ENCODE results near the gene EGFLAM.

The EGFLAM gene

DNA sequence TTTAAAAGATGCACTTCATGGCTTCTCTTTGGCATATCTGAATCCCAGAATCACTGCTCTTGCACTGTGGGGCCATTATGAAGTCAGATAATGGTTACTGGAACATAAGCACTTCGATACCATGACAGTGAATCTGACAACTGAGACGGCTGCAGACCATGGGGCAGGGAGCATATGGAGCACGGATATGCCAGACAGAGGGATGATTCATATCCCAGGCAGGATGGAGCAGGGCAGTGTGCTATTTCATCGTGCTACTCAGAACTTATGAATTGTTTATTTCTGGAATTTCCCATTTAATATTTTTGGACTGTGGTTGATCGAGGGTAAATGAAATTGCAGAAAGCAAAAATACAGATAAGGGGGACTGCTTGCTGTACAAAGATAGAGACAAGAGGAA lies 145.0 kb downstream of the EGFLAM start:
- Histone ChIP-seq H3K4me3 (ENCODE audit: low read depth, low read length) (no peak overlapping the region), H3K9me3 (ENCODE audit: severe bottlenecking) (no peaks in the 10 kb centered on the region), H3K27ac (peak overlapping the region; percentile 42), H3K36me3 (peaks cover 35% of the 10 kb centered on the region), H3K27me3 (ENCODE audit: insufficient read depth, low read depth, severe bottlenecking) (no peaks in the 10 kb centered on the region)
- TF ChIP-seq, protein P1, sequence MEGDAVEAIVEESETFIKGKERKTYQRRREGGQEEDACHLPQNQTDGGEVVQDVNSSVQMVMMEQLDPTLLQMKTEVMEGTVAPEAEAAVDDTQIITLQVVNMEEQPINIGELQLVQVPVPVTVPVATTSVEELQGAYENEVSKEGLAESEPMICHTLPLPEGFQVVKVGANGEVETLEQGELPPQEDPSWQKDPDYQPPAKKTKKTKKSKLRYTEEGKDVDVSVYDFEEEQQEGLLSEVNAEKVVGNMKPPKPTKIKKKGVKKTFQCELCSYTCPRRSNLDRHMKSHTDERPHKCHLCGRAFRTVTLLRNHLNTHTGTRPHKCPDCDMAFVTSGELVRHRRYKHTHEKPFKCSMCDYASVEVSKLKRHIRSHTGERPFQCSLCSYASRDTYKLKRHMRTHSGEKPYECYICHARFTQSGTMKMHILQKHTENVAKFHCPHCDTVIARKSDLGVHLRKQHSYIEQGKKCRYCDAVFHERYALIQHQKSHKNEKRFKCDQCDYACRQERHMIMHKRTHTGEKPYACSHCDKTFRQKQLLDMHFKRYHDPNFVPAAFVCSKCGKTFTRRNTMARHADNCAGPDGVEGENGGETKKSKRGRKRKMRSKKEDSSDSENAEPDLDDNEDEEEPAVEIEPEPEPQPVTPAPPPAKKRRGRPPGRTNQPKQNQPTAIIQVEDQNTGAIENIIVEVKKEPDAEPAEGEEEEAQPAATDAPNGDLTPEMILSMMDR (IDR thresholded peaks at IDR 0.05; ENCODE audit: low read depth, low read length): no peak
- peak; percentile 33 for DNase-seq

DNA sequence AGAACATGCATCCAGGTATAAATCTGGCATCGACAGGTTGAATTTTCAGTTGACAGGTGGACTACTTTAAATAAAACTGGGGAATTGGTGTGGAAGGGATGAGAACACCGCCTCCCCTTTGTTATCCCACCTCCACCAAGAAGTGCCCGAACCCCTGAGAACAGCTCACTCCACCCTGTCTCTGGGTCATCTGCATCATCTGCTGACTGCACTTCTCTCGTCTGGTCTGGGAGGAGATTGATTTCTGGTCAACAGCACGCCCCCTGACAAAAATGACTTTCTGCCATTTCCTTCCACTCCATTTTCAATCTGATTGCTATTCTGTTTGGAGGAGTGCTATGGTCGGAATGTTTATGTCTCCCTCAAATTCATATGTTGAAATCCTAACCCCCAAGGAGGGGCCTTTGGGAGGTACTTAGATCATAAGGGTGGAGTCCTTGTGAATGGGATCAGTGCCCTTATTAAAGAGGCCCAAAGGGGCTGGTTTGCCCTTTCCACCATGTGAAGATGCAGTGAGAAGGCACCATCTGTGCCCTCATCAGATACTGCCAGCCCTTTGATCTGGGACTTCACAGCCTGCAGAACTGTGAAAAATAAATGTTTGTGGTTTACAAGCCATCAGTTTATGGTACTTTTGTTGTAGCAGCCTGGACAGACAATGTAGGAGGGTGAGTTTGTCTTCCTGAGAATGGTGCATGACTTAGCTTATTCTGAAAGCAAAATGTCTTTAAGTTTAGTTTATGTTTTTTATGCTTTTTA lies 145.7 kb downstream of the EGFLAM start:
- no peak overlapping the region for H3K4me3 ChIP-seq (ENCODE audit: low read depth, low read length)
- peaks cover 41% of the 10 kb centered on the region for H3K36me3 ChIP-seq
- H3K9me3 ChIP-seq (ENCODE audit: severe bottlenecking): no peaks in the 10 kb centered on the region
- TF ChIP-seq, protein P1 (IDR thresholded peaks at IDR 0.05; ENCODE audit: low read depth, low read length): no peak
- DNase-seq: no peak
- no peaks in the 10 kb centered on the region for H3K27me3 ChIP-seq (ENCODE audit: insufficient read depth, low read depth, severe bottlenecking)
- H3K27ac ChIP-seq: peak overlapping the region; percentile 42

DNA sequence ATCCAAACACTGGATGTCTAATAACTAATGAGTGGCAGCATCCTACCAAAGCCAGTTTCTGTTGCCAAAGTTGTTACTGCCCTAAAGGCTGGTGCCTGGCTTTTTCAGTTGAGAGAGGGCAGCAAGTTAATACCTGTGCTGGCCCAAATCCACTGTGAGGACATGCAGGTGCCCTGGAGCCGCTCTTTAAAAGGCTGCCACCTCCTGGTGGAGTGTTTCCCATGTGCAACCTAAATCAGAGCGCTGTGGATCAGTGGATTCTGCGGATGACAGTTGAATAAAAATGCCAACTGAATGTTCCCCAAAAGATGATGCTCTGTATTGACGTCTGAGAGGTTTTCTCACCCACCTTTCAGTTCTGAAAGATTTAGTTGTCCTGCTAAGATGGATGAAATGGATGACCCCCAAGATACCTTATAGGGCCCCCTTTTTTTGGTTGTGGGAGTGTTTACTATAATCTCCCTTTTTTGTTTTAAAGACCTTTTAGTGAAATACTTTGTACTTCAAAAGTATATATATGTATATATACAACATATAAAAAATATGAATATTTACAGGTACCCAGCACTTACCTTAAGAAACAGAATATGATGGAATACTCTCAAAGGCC lies 146.4 kb downstream of the EGFLAM start:
- DNase-seq: peak; percentile 55
- Histone ChIP-seq H3K4me3 (ENCODE audit: low read depth, low read length) (no peak overlapping the region), H3K36me3 (peaks cover 44% of the 10 kb centered on the region), H3K27ac (no peak overlapping the region), H3K27me3 (ENCODE audit: insufficient read depth, low read depth, severe bottlenecking) (no peaks in the 10 kb centered on the region), H3K9me3 (ENCODE audit: severe bottlenecking) (no peaks in the 10 kb centered on the region)
- TF ChIP-seq, protein P1 (IDR thresholded peaks at IDR 0.05; ENCODE audit: low read depth, low read length): peak; percentile 71

DNA sequence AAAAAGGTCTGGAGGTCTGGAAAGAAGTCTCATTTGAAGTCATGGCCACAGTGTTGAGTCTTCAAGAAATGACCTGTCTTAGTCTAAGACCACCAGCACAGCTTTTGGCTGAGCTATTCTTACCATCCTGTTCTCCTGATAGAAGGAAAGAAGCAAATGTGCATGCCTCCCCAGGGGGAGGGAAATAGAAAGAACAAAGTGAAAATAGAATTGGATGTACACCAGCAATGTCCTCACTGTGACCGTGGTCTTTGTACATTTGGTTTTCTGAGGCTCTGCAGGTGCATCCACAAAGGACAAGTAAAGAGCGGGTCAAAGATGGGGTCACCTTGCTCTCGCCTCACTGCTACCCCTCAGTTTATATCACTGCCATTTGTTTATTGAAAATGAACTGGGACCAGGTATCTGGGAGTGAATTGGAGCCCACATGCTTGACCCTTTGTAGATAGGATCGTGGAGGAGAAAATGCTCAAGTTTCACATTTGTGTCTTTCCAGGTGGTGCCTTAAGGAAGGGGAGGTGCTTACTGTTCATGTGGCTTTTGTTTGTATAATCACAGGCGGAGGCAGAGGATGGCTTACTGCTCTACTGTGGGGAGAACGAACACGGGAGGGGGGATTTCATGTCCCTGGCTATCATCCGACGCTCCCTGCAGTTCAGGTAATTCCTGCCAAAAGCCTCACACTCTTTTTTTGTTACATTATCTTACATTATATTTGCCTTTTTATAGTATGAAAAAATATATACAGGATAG lies 150.3 kb downstream of the EGFLAM start:
- Histone ChIP-seq H3K27ac (no peak overlapping the region), H3K36me3 (peaks cover 78% of the 10 kb centered on the region), H3K9me3 (ENCODE audit: severe bottlenecking) (no peaks in the 10 kb centered on the region), H3K4me3 (ENCODE audit: low read depth, low read length) (no peak overlapping the region), H3K27me3 (ENCODE audit: insufficient read depth, low read depth, severe bottlenecking) (no peaks in the 10 kb centered on the region)
- DNase-seq: no peak
- TF ChIP-seq, protein P1 (IDR thresholded peaks at IDR 0.05; ENCODE audit: low read depth, low read length): no peak

DNA sequence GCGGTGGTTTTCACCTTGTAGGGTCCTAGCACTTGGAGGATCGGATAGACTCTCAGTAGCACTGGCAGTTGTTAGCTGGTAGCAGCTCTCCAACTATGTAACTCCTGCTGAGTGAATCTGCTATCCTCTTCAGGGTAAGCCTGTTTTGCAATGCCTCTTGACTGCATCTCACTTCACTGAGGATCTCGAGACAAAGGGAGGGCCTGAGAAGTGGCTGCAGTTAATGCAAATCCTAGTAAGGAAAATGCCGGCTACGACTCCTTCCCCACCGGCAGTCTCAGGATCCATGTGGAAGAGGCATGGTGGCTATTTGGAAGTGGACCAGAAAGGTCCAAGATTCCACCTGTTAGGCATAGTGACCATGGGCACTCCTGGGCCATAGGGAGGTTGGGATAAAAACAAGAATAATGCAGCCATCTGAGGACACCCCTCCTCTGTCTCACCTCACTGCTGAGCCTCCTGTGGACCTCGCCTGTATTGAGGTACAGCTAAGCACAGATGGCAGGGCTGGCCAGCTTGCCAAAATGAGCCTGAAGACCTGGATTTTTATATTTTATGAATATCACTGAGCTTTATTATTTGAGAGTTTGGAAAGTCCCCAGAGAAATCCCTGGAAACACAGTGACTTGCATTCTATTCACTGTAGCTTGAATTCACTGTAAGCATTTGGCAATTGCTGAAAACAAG lies 152.1 kb downstream of the EGFLAM start:
- no peak overlapping the region for H3K27ac ChIP-seq
- no peaks in the 10 kb centered on the region for H3K9me3 ChIP-seq (ENCODE audit: severe bottlenecking)
- H3K36me3 ChIP-seq: peaks cover 89% of the 10 kb centered on the region
- no peaks in the 10 kb centered on the region for H3K27me3 ChIP-seq (ENCODE audit: insufficient read depth, low read depth, severe bottlenecking)
- H3K4me3 ChIP-seq (ENCODE audit: low read depth, low read length): no peak overlapping the region
- TF ChIP-seq, protein P1 (IDR thresholded peaks at IDR 0.05; ENCODE audit: low read depth, low read length): no peak
- DNase-seq: no peak
